GM23338 (cell line): ENCODE data around the gene ARMC5.

Source experiments
- CREB1 ChIP-seq: fragments of 250-450 bp; sonication (Bioruptor Pico); IDR thresholded peaks from 2 replicates; pipeline ENCODE4 v1.5.0; 2020; ENCODE audit warnings: low read depth, mild to moderate bottlenecking, moderate library complexity
- EZH2 ChIP-seq: fragments of 200-600 bp; sonication (generic); IDR thresholded peaks from one replicate; pipeline ENCODE4 v1.8.0; 2017; ENCODE audit warnings: antibody characterized with exemption, mild to moderate bottlenecking, low read depth; ENCODE audit not compliant: unreplicated experiment
- EZH2phosphoT487 ChIP-seq: fragments of 200-600 bp; sonication (generic); IDR thresholded peaks from one replicate; pipeline ENCODE4 v1.8.1; 2018; ENCODE audit warnings: antibody characterized with exemption; ENCODE audit not compliant: unreplicated experiment
- JUNB ChIP-seq: IDR thresholded peaks from one replicate; pipeline ENCODE4 v1.6.1; 2016; ENCODE audit warnings: antibody characterized with exemption; ENCODE audit not compliant: unreplicated experiment
- POLR2AphosphoS5 ChIP-seq: IDR thresholded peaks from 2 replicates; pipeline ENCODE4 v1.6.1; 2016; ENCODE audit warnings: antibody characterized with exemption, low read depth
- STAT1 ChIP-seq: IDR thresholded peaks from one replicate; pipeline ENCODE4 v1.6.1; 2016; ENCODE audit warnings: antibody characterized with exemption; ENCODE audit not compliant: unreplicated experiment
- ZNF331 ChIP-seq: fragments of 250-450 bp; sonication (Bioruptor Pico); IDR thresholded peaks from 2 replicates; pipeline ENCODE4 v1.5.0; 2020; ENCODE audit warnings: low read depth, mild to moderate bottlenecking, moderate library complexity
- TF ChIP-seq, protein P1 (sequence below), 2 experiments: fragments of 200-600 bp in 1 of 2; sonication (generic) in 1 of 2; conservative IDR thresholded peaks; 2 replicates each; pipeline versions ENCODE4 v1.5.1 to v1.6.1; 2016 to 2017; ENCODE audit warnings: antibody characterized with exemption in 2 of 2, low read depth in 2 of 2, mild to moderate bottlenecking in 2 of 2, moderate library complexity in 1 of 2
- TF ChIP-seq, protein P2 (sequence below): IDR thresholded peaks from one replicate; pipeline ENCODE4 v1.6.1; 2018; ENCODE audit warnings: antibody characterized with exemption; ENCODE audit not compliant: unreplicated experiment
- TF ChIP-seq, protein P3 (sequence below): IDR thresholded peaks from 2 replicates; pipeline ENCODE4 v1.6.1; 2016; ENCODE audit warnings: antibody characterized with exemption

DNA sequence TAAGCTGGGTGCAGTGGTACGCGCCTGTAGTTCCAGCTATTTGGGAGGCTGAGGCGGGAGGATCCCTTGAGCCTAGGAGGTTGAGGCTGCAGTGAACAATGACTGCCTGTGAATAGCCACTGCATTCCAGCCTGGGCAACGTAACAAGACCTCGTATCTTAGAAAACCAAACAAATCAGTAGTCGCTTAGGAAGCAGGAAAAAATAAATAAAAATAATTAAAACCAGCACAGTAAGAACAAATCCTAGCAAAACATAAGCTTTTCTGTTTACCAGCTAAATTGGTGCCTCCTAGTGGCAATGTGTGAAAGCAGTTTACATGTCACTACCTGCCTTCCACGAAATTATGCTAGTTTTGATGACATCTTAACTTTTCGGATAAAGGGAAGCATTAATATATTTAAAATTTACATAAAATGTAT is 1.3 kb downstream of the ARMC5 start:
- TF ChIP-seq EZH2 (no peak), POLR2AphosphoS5 (no peak), CREB1 (no peak), EZH2phosphoT487 (no peak), JUNB (no peak), STAT1 (no peak), ZNF331 (CRISPR knock-in tag) (no peak)
- TF ChIP-seq, protein P1, sequence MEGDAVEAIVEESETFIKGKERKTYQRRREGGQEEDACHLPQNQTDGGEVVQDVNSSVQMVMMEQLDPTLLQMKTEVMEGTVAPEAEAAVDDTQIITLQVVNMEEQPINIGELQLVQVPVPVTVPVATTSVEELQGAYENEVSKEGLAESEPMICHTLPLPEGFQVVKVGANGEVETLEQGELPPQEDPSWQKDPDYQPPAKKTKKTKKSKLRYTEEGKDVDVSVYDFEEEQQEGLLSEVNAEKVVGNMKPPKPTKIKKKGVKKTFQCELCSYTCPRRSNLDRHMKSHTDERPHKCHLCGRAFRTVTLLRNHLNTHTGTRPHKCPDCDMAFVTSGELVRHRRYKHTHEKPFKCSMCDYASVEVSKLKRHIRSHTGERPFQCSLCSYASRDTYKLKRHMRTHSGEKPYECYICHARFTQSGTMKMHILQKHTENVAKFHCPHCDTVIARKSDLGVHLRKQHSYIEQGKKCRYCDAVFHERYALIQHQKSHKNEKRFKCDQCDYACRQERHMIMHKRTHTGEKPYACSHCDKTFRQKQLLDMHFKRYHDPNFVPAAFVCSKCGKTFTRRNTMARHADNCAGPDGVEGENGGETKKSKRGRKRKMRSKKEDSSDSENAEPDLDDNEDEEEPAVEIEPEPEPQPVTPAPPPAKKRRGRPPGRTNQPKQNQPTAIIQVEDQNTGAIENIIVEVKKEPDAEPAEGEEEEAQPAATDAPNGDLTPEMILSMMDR (conservative IDR thresholded peaks at IDR 0.05; ENCODE audit: low read depth in 2 of 2) = peak; percentile 61 to 73
- TF ChIP-seq, protein P2, sequence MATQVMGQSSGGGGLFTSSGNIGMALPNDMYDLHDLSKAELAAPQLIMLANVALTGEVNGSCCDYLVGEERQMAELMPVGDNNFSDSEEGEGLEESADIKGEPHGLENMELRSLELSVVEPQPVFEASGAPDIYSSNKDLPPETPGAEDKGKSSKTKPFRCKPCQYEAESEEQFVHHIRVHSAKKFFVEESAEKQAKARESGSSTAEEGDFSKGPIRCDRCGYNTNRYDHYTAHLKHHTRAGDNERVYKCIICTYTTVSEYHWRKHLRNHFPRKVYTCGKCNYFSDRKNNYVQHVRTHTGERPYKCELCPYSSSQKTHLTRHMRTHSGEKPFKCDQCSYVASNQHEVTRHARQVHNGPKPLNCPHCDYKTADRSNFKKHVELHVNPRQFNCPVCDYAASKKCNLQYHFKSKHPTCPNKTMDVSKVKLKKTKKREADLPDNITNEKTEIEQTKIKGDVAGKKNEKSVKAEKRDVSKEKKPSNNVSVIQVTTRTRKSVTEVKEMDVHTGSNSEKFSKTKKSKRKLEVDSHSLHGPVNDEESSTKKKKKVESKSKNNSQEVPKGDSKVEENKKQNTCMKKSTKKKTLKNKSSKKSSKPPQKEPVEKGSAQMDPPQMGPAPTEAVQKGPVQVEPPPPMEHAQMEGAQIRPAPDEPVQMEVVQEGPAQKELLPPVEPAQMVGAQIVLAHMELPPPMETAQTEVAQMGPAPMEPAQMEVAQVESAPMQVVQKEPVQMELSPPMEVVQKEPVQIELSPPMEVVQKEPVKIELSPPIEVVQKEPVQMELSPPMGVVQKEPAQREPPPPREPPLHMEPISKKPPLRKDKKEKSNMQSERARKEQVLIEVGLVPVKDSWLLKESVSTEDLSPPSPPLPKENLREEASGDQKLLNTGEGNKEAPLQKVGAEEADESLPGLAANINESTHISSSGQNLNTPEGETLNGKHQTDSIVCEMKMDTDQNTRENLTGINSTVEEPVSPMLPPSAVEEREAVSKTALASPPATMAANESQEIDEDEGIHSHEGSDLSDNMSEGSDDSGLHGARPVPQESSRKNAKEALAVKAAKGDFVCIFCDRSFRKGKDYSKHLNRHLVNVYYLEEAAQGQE = no peak
- TF ChIP-seq, protein P3, sequence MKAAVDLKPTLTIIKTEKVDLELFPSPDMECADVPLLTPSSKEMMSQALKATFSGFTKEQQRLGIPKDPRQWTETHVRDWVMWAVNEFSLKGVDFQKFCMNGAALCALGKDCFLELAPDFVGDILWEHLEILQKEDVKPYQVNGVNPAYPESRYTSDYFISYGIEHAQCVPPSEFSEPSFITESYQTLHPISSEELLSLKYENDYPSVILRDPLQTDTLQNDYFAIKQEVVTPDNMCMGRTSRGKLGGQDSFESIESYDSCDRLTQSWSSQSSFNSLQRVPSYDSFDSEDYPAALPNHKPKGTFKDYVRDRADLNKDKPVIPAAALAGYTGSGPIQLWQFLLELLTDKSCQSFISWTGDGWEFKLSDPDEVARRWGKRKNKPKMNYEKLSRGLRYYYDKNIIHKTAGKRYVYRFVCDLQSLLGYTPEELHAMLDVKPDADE = no peak
